ENCODE data around the gene IL4R.

The IL4R gene

DNA sequence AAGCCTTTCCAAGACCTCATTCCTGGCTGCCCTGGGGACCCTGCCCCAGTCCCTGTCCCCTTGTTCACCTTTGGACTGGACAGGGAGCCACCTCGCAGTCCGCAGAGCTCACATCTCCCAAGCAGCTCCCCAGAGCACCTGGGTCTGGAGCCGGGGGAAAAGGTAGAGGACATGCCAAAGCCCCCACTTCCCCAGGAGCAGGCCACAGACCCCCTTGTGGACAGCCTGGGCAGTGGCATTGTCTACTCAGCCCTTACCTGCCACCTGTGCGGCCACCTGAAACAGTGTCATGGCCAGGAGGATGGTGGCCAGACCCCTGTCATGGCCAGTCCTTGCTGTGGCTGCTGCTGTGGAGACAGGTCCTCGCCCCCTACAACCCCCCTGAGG lies 49.5 kb downstream of the IL4R start:
- DNase-seq = no peak

- DNase-seq = no peak
These were observed 50.0 kb downstream of the IL4R start for GRCh38 chr16:27363797-27364196.

DNA sequence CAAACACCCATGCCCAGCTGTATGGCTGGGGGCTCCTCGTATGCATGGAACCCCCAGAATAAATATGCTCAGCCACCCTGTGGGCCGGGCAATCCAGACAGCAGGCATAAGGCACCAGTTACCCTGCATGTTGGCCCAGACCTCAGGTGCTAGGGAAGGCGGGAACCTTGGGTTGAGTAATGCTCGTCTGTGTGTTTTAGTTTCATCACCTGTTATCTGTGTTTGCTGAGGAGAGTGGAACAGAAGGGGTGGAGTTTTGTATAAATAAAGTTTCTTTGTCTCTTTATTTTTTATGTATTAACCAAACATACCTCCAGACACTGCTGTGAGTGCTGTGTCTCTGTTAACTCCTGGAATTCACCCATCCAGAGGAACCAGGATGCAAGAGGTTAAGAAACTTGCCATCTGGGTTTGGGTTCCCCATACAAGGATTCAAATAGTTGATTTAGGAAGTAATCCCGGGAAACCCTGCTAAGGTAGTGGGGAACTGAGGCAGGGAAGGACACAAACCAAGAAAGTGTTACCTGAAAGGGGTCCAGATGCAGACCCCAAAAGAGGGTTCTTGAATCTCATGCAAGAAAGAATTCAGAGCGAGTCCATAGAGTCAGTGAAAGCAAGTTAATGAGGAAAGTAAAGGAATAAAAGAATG lies 50.8 kb downstream of the IL4R start:
- DNase-seq = no peak

DNA sequence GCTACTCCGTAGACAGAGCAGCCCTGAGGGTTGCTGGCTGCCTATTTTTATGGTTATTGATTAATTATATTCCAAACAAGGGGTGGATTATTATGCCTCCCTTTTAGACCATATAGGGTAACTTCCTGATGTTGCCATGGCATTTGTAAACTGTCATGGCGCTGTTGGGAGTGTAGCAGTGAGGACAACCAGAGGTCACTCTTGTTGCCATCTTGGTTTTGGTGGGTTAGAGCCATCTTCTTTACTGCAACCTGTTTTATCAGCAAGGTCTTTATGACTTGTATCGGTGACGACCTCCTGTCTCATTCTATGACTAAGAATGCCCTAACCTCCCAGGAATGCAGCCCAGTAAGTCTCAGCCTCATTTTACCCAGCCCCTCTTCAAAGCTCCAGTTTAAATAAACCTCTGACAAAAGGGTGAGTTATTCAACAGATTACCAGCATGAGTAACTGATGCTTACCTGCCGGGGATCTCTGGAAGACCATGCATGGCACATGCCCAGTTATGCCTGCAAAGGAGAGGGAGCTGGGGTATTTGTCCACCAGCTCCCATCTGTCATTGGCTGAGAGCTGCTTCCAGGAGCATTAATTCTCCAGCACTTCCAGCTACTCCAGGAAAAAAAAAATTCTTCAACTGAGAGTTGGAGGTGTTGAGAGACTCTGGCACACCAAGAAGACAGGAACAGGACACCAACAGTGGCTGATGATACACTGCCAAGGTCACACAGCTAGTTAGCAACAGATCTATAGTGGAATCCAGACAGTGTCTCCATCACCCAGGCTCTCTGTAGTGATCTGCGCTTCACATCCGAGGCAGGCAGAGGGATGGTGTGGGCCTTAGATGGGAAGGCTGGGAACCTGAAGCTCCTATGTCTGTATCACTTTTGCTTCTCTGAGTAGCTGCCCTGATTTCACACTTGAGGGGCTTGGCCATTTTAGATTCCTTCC lies 51.6 kb downstream of the IL4R start:
- DNase-seq = no peak

DNA sequence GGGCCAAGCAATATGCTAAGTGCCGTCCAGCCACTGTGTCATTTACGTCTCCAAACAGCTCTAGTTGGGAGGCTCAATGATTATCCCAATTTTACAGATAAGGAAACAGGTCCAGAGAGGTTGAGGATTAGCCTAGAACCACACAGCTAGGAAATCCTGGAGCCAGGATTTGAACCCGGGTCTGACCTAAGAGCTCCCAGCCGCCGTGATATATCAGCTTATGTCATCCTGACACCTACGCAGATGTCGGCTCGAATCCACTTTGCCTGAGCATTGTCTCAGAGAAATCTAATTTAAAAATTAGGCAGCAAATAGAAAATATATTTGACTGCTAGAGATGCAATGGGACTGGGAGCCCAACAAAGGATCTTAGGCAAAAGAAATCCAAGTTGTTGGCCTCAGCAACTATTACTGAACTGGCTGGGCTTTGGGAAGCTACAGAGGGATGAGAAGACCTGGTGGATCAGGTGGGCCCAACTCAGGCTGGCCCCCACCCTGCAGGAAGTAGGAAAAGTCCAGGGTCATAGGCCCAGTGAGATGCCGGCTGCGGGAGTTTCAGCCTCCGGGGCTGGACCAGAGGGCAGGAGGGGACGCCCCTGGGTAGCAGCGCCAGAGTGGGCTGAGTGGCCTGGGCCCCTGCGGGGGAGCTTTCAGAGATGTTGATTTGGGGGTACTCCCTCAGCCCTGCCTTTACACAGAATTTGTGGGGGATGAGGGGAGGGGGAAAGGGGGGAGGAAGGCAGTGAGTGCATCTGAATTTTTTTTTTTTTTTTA lies 53.1 kb downstream of the IL4R start:
- DNase-seq = no peak

GRCh38 chr16:27367461-27368357 lies 53.9 kb downstream of the IL4R start:
- peak; percentile 89 for DNase-seq

DNA sequence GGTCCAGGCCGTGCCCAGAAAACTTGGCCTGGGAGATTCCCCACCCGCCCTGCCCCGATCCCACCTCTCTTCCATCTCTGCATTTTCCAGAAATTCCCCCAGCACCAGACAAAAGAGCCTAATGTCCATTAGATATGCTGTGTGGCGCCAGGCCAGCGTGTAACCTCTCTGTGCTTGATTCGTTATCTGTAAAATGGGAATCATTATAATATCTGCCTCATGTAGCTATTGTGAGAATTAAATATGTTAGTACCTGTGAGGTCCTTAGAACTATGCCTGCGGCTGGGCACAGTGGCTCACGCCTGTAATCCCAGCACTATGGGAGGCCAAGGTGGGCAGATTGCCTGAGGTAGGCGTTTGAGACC lies 54.6 kb downstream of the IL4R start:
- no peak for DNase-seq

DNA sequence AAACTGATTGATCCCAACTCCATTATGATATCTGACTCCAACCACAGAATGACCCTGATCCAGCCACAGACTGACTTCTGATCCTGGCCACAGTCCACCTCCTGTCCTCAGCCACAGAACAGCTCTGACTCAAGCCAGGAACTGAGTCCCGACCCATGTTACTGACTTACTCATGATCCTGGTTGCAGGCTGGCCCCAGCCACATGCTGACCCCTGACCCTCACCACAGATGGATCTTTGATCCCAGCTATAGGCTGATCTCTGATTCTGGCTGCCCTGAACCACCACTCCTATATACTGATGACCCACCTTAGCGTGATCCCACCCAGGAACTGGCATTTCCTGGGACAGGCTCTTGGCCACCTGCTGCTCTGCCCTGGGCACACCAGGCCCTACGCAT lies 56.0 kb downstream of the IL4R start:
- DNase-seq = no peak

GRCh38 chr16:27370318-27370717 lies 56.5 kb downstream of the IL4R start:
- DNase-seq = no peak

DNA sequence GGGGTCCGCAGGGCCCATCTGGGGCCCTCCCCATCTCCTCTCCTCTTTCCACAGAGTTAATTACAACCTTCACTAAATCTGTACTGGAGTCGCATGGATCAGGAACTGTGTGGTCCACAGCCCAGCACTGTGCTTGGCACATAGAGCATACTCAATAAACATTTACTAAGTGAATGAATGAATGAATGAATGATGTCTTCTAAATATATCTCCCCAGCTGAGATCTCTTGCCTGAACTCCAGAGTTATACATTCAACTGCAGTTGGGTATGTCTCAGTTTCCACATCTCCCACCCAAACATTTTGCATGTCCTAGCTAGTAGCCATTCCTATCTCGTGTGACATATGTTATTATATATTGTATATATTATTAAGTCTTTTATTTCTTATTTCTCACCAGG lies 59.5 kb downstream of the IL4R start:
- DNase-seq = no peak

GRCh38 chr16:27374221-27374803 lies 60.5 kb downstream of the IL4R start:
- DNase-seq = peak; percentile 40

DNA sequence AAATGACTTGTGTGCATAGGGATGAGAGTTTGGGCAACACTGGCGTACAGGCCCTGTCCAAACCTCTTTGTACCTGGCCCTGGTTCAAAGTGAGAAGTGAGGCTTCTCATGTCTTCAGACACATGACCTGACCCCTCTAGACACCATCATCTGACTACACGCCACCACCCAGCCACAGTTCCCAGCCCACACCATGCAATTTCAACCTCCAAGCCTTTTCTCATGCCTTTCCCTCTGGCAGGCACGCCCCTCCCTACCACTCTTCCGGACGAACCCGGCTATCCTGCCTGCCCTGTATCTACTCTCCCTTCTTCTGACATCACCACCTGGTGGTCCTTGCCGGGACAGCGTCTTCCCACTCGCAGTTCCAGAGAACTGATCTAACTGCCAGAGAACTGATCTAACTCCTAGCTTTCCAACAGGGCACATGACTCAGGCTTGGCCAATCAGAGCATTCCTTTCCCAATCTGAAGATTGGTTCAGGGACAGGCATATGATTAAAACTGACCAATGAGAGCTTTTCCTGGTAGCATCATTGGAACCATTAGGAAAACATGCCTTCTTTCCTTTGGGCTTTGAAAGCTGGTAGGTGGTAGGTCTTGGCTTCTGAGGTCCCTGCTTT lies 61.1 kb downstream of the IL4R start:
- peak; percentile 57 for DNase-seq

- peak; percentile 52 for DNase-seq
These were observed 64.1 kb downstream of the IL4R start for GRCh38 chr16:27377666-27378485.

GRCh38 chr16:27378871-27379481 lies 65.2 kb downstream of the IL4R start:
- peak; percentile 48 for DNase-seq

DNA sequence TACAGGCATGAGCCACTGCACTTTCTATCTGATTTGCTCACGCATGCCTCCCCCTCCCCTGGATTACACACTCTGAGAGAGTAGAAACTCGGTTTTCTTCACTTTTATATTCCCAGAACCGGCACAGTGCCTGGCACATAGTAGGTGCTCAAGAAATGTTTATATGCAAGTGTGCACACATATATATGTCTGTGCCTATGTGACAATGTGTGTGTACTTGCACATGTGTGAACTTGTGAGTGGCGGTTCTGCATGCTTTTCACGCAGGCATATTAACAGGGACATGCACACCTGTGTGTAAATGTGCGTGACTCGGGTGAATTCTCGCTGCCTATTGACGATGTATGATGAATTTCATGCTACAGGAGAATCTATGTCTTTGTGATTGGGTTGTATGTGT lies 66.1 kb downstream of the IL4R start:
- DNase-seq = no peak

DNA sequence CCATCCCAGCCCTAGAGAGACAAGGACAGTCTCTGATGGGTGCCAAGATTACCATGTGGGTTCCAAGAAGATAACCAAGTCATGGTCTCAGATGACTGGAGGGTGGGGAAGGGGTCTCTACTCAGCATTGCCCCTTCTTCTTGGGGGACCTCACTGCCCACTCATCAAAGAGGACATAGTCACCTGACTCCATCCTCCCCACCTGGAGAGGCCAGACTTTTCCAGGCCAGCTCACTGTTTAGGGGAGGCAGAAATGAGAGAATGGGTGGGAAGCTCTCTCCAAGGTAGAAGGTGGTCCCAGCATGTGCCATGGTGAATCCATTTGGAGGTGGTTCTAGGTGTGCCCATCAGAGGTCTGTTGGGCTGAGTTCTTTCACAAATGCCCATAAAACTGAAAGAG lies 67.5 kb downstream of the IL4R start:
- DNase-seq = no peak

DNA sequence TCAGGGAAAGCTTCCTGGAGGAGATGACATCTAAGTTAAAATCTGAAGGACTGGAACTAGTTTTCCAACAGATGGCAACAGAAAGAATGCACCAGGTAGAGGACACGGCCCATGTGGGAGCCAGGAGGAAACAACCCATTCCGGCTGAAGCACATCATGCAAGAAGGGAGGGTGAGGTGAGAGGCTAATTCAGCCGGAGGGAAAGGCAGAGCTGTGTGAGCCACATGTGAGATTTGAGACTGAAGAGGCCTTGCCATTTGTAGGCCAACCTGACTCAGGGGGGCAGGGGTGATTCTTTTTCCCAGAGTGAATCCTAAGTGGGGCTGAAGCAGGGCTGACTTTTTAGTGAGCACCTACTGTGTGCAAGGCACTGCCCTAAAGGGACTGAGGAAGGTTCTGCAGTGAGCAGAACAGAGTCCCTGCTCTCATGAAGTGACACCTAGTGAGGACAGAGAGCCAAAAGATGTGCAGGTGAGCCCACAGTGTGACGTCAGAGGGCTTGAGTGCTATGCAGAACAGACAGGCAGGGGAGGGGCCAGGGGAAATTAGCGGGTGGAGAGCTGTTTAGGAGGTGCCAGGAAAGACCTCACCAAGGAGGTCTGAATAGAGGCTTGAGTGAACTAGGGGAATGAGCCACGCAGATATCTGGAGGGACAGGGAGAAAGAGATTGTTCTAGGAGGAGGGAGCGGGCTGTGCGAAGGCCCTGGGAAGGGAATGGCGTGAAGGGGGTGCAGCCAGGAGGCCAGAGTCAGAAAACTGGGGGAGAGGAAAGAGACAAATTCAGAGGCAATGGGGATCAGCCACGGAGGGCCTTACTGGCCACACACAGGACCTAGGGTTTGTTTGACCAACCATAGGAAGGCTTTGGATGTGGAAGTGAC lies 68.4 kb downstream of the IL4R start:
- DNase-seq = no peak

GRCh38 chr16:27383556-27384243 lies 69.9 kb downstream of the IL4R start:
- no peak for DNase-seq

- DNase-seq = no peak
These were observed 70.7 kb downstream of the IL4R start for GRCh38 chr16:27384425-27384824.

All from CD4-positive, alpha-beta T cell treated with Interleukin-17A for 4 hours (primary cell).